Activated CD4-positive, alpha-beta T cell treated with anti-CD3 and anti-CD28 coated beads, Interleukin-2, Interleukin-6, amounts not matched to agents 100 ng/mL and 50 ng/mL, durations not matched to agents 16 hours and 8 hours (primary cell): ENCODE measurements around the gene BAHD1.

Experiments
- DNase-seq: peaks from one replicate; pipeline ENCODE4 v3.0.0-alpha.2; 2020

BAHD1 gene

GRCh38 chr15:40448354-40448753 lies 7.6 kb downstream of the BAHD1 start:
- no peak for DNase-seq

GRCh38 chr15:40449275-40449674 lies 8.5 kb downstream of the BAHD1 start:
- no peak for DNase-seq

GRCh38 chr15:40450047-40450446 lies 9.3 kb downstream of the BAHD1 start:
- no peak for DNase-seq

- no peak for DNase-seq
Measured at GRCh38 chr15:40451527-40452158, 10.9 kb downstream of the BAHD1 start.

- no peak for DNase-seq
Measured at GRCh38 chr15:40452296-40453090, 11.7 kb downstream of the BAHD1 start.

GRCh38 chr15:40453941-40454340 lies 13.2 kb downstream of the BAHD1 start:
- peak; percentile 35 for DNase-seq

GRCh38 chr15:40454904-40455391 lies 14.2 kb downstream of the BAHD1 start:
- DNase-seq = no peak

- DNase-seq = no peak
Measured at GRCh38 chr15:40456299-40456712, 15.6 kb downstream of the BAHD1 start.

GRCh38 chr15:40456738-40457137 lies 16.0 kb downstream of the BAHD1 start:
- DNase-seq = no peak

- DNase-seq = no peak
Measured at GRCh38 chr15:40458495-40459371, 18.0 kb downstream of the BAHD1 start.

- DNase-seq = no peak
Measured at GRCh38 chr15:40459391-40460015, 18.8 kb downstream of the BAHD1 start.

GRCh38 chr15:40460404-40460803 lies 19.7 kb downstream of the BAHD1 start:
- DNase-seq = no peak

- DNase-seq = no peak
Measured at GRCh38 chr15:40461958-40462357, 21.2 kb downstream of the BAHD1 start.

GRCh38 chr15:40463279-40463678 lies 22.5 kb downstream of the BAHD1 start:
- DNase-seq = no peak

GRCh38 chr15:40463886-40464545 lies 23.3 kb downstream of the BAHD1 start:
- no peak for DNase-seq

GRCh38 chr15:40464595-40465185 lies 23.9 kb downstream of the BAHD1 start:
- DNase-seq = no peak

GRCh38 chr15:40465939-40466338 lies 25.2 kb downstream of the BAHD1 start:
- DNase-seq = no peak

- DNase-seq = no peak
Measured at GRCh38 chr15:40466426-40467260, 25.9 kb downstream of the BAHD1 start.

GRCh38 chr15:40467261-40467615 lies 26.5 kb downstream of the BAHD1 start:
- no peak for DNase-seq

GRCh38 chr15:40468898-40469331 lies 28.2 kb downstream of the BAHD1 start:
- no peak for DNase-seq
